ENCODE results near the gene CLPTM1L.

DNA sequence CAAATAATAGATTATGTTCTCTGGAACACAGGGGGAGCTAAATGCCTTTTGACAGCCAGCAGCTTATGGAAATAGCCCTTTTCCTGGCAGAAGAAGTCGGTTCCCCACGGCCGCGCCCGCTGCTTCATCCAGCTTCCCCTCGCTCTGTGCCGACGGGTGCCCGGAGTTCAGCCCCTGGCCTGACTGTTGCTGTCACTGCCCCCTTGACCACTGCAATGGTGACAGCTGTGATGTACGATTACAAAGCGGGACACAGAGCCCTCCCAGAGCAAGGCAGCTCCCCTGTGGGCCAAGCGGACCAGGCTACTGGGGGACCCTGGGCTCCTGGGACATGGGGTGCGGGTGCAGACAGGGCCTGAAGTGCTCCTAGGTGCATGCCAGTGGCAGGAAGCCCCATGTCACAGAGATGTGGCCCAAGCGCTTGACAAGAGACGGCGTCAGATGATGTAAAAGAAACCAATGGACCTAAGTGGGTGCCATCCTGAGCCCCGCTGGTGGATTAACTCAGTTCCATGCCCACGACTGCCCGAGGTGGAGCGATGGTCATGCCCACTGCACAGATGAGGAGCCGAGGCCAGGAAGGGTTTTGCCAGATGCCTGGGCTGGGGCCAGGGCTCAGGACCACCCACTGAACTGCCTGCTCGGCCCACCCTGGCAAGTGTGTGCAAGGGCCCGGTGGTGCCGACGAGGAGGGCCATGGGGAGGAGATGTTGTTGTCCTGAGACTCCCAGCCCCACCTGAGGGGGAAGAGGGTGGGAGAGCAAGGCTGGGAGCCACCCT is 13.2 kb upstream of the CLPTM1L start:
- TF ChIP-seq POLR2A (IDR thresholded peaks at IDR 0.05): no peak
- TF ChIP-seq, protein P1, sequence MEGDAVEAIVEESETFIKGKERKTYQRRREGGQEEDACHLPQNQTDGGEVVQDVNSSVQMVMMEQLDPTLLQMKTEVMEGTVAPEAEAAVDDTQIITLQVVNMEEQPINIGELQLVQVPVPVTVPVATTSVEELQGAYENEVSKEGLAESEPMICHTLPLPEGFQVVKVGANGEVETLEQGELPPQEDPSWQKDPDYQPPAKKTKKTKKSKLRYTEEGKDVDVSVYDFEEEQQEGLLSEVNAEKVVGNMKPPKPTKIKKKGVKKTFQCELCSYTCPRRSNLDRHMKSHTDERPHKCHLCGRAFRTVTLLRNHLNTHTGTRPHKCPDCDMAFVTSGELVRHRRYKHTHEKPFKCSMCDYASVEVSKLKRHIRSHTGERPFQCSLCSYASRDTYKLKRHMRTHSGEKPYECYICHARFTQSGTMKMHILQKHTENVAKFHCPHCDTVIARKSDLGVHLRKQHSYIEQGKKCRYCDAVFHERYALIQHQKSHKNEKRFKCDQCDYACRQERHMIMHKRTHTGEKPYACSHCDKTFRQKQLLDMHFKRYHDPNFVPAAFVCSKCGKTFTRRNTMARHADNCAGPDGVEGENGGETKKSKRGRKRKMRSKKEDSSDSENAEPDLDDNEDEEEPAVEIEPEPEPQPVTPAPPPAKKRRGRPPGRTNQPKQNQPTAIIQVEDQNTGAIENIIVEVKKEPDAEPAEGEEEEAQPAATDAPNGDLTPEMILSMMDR (IDR thresholded peaks at IDR 0.05): no peak

Data from adrenal gland (tissue), 5 donors.